ENCODE data around the gene GLE1. TPM values are rescaled to one million over a fixed set of nuclear protein-coding genes. Genes with fewer than 3 reads are reported as not detected.

GLE1 gene
- total RNA-seq, 1 experiment from 2014 or later, result 61.4 TPM

Other genes with a start within 250 kb of the GLE1 start
- gene GOLGA2, start 228.7 kb upstream of the GLE1 start, total RNA-seq (2014; rRNA removed; shearing (Covaris generic)), result 82.9 and 119 TPM in 2 replicates
- 61.4 and 68.8 TPM in 2 replicates for gene SWI5, start 228.4 kb upstream of the GLE1 start, total RNA-seq (2014; rRNA removed; shearing (Covaris generic))
- 12.4 and 19.2 TPM in 2 replicates for gene TRUB2, start 182.3 kb upstream of the GLE1 start, total RNA-seq (2014; rRNA removed; shearing (Covaris generic))
- 54.8 and 59.2 TPM in 2 replicates for gene COQ4, start 181.9 kb upstream of the GLE1 start, total RNA-seq (2014; rRNA removed; shearing (Covaris generic))
- 21.3 and 23.7 TPM in 2 replicates for gene SLC27A4, start 164.2 kb upstream of the GLE1 start, total RNA-seq (2014; rRNA removed; shearing (Covaris generic))
- gene URM1, start 133.3 kb upstream of the GLE1 start, total RNA-seq (2014; rRNA removed; shearing (Covaris generic)), result 40.8 and 50.7 TPM in 2 replicates
- 15.5 and 24.1 TPM in 2 replicates for gene CERCAM, start 83.9 kb upstream of the GLE1 start, total RNA-seq (2014; rRNA removed; shearing (Covaris generic))
- gene ODF2, start 48.7 kb upstream of the GLE1 start, total RNA-seq (2014; rRNA removed; shearing (Covaris generic)), result 32.7 and 56.5 TPM in 2 replicates
- gene SPTAN1, start 47.9 kb downstream of the GLE1 start, total RNA-seq (2014; rRNA removed; shearing (Covaris generic)), result 116 and 198 TPM in 2 replicates
- gene DYNC2I2, start 152.1 kb downstream of the GLE1 start, total RNA-seq (2014; rRNA removed; shearing (Covaris generic)), result 94.7 and 137 TPM in 2 replicates
- gene SET, start 184.5 kb downstream of the GLE1 start, total RNA-seq (2014; rRNA removed; shearing (Covaris generic)), result 430 and 608 TPM in 2 replicates
- 3.5 and 7.4 TPM in 2 replicates for gene PKN3, start 197.8 kb downstream of the GLE1 start, total RNA-seq (2014; rRNA removed; shearing (Covaris generic))
- 154 and 175 TPM in 2 replicates for gene ZDHHC12, start 219.4 kb downstream of the GLE1 start, total RNA-seq (2014; rRNA removed; shearing (Covaris generic))

Measured in M059J (cell line).